ENCODE measurements around the gene DTX3L. TPM values are rescaled to one million over a fixed set of nuclear protein-coding genes. Genes with fewer than 3 reads are reported as not detected.

Gene DTX3L
- total and polyA plus RNA-seq, 2 experiments from 2014 or later = 10.6 to 27.2 TPM

- TF ChIP-seq CTCF (IDR thresholded peaks at IDR 0.05; ENCODE audit: poor library complexity) (no peak), EZH2 (IDR thresholded peaks at IDR 0.05; ENCODE audit: borderline replicate concordance) (no peak), EZH2phosphoT487 (IDR thresholded peaks at IDR 0.05; ENCODE audit: low read depth, severe bottlenecking, unreplicated experiment) (no peak)
- Histone ChIP-seq H3K27me3 (no peaks in the 10 kb centered on the region), H3K36me3 (replicated peaks; ENCODE audit: insufficient read depth, low read depth) (no peaks in the 10 kb centered on the region), H3K4me3 (no peak overlapping the region), H3K4me2 (no peak overlapping the region), H4K20me1 (ENCODE audit: insufficient read depth, poor library complexity, severe bottlenecking) (no peaks in the 10 kb centered on the region), H3K9me2 (replicated peaks; ENCODE audit: insufficient read depth) (no peaks in the 10 kb centered on the region), H2AFZ (no peak overlapping the region), H3K4me1 (ENCODE audit: insufficient read depth) (no peaks in the 10 kb centered on the region), H3K27ac (no peak overlapping the region), H3K79me2 (no peaks in the 10 kb centered on the region), H3K9me3 (ENCODE audit: low read depth) (no peaks in the 10 kb centered on the region)
- DNase-seq (ENCODE audit: low spot score) = no peak
- 76% methylated on average over 3 of the region's 3 CpGs for WGBS (ENCODE audit: low lambda C conversion rate, missing lambda C conversion rate)
These were observed 54.5 kb downstream of the DTX3L start for GRCh38 chr3:122618614-122619013.

GRCh38 chr3:122619040-122619439 is 54.9 kb downstream of the DTX3L start:
- Histone ChIP-seq H2AFZ (no peak overlapping the region), H3K79me2 (no peaks in the 10 kb centered on the region), H3K4me2 (no peak overlapping the region), H3K4me3 (no peak overlapping the region), H4K20me1 (ENCODE audit: insufficient read depth, poor library complexity, severe bottlenecking) (no peaks in the 10 kb centered on the region), H3K4me1 (ENCODE audit: insufficient read depth) (no peaks in the 10 kb centered on the region), H3K27ac (no peak overlapping the region), H3K27me3 (no peaks in the 10 kb centered on the region), H3K9me2 (replicated peaks; ENCODE audit: insufficient read depth) (no peaks in the 10 kb centered on the region), H3K9me3 (ENCODE audit: low read depth) (no peaks in the 10 kb centered on the region), H3K36me3 (replicated peaks; ENCODE audit: insufficient read depth, low read depth) (no peaks in the 10 kb centered on the region)
- no peak for TF ChIP-seq CTCF (IDR thresholded peaks at IDR 0.05; ENCODE audit: poor library complexity)
- TF ChIP-seq EZH2phosphoT487 (IDR thresholded peaks at IDR 0.05; ENCODE audit: low read depth, severe bottlenecking, unreplicated experiment) = no peak
- TF ChIP-seq EZH2 (IDR thresholded peaks at IDR 0.05; ENCODE audit: borderline replicate concordance) = no peak
- DNase-seq (ENCODE audit: low spot score) = no peak
- 70% methylated on average over 4 of the region's 4 CpGs for WGBS (ENCODE audit: low lambda C conversion rate, missing lambda C conversion rate)

GRCh38 chr3:122620399-122620798 is 56.3 kb downstream of the DTX3L start:
- 80% methylated on average over 4 of the region's 4 CpGs for WGBS (ENCODE audit: low lambda C conversion rate, missing lambda C conversion rate)
- Histone ChIP-seq H3K27ac (no peak overlapping the region), H3K9me2 (replicated peaks; ENCODE audit: insufficient read depth) (no peaks in the 10 kb centered on the region), H3K79me2 (no peaks in the 10 kb centered on the region), H3K9me3 (ENCODE audit: low read depth) (no peaks in the 10 kb centered on the region), H3K27me3 (no peaks in the 10 kb centered on the region), H3K36me3 (replicated peaks; ENCODE audit: insufficient read depth, low read depth) (no peaks in the 10 kb centered on the region), H3K4me1 (ENCODE audit: insufficient read depth) (no peaks in the 10 kb centered on the region), H4K20me1 (ENCODE audit: insufficient read depth, poor library complexity, severe bottlenecking) (no peaks in the 10 kb centered on the region), H2AFZ (no peak overlapping the region), H3K4me2 (no peak overlapping the region), H3K4me3 (no peak overlapping the region)
- no peak for TF ChIP-seq CTCF (IDR thresholded peaks at IDR 0.05; ENCODE audit: poor library complexity)
- TF ChIP-seq EZH2phosphoT487 (IDR thresholded peaks at IDR 0.05; ENCODE audit: low read depth, severe bottlenecking, unreplicated experiment) = no peak
- TF ChIP-seq EZH2 (IDR thresholded peaks at IDR 0.05; ENCODE audit: borderline replicate concordance) = no peak
- DNase-seq (ENCODE audit: low spot score) = no peak

GRCh38 chr3:122621112-122621511 is 57.0 kb downstream of the DTX3L start:
- Histone ChIP-seq H3K4me3 (no peak overlapping the region), H3K9me3 (ENCODE audit: low read depth) (no peaks in the 10 kb centered on the region), H3K27me3 (no peaks in the 10 kb centered on the region), H3K9me2 (replicated peaks; ENCODE audit: insufficient read depth) (no peaks in the 10 kb centered on the region), H3K4me2 (no peak overlapping the region), H3K27ac (no peak overlapping the region), H2AFZ (no peak overlapping the region), H3K4me1 (ENCODE audit: insufficient read depth) (no peaks in the 10 kb centered on the region), H4K20me1 (ENCODE audit: insufficient read depth, poor library complexity, severe bottlenecking) (no peaks in the 10 kb centered on the region), H3K36me3 (replicated peaks; ENCODE audit: insufficient read depth, low read depth) (no peaks in the 10 kb centered on the region), H3K79me2 (no peaks in the 10 kb centered on the region)
- TF ChIP-seq EZH2phosphoT487 (IDR thresholded peaks at IDR 0.05; ENCODE audit: low read depth, severe bottlenecking, unreplicated experiment) (no peak), EZH2 (IDR thresholded peaks at IDR 0.05; ENCODE audit: borderline replicate concordance) (no peak), CTCF (IDR thresholded peaks at IDR 0.05; ENCODE audit: poor library complexity) (no peak)
- 83% methylated on average over 3 of the region's 3 CpGs for WGBS (ENCODE audit: low lambda C conversion rate, missing lambda C conversion rate)
- DNase-seq (ENCODE audit: low spot score) = no peak

Measured in hepatocyte (in vitro differentiated cells).